ENCODE data around the gene CES1. TPM values are rescaled to one million over a fixed set of nuclear protein-coding genes. Genes with fewer than 3 reads are reported as not detected.
A peak's percentile ranks its signal among the peaks of the same experiment; 100 is the strongest.

Gene CES1
- 10 to 100 TPM in 2 of 3 donors, 1 to 10 TPM in 1; 9.8 to 81.2 (median 11.6) TPM for total RNA-seq
- long read RNA-seq, donor 1, transcript CES1-202 (14 exons, 1,835 nt): major isoform, 54 of 127 reads
- long read RNA-seq, donor 1, transcript CES1-201 (14 exons, 2,006 nt): minor isoform, 34 of 127 reads
- long read RNA-seq, donor 1, transcript CES1-203 (14 exons, 2,178 nt): minor isoform, 19 of 127 reads
- long read RNA-seq, donor 1, partial matches to known transcripts: 7 of 127 reads
- long read RNA-seq, donor 1, other reads (novel, unspliced or antisense): 13 of 127 reads
- long read RNA-seq, donor 2, partial matches to known transcripts: 0 of 11 reads
- long read RNA-seq, donor 2, other reads (novel, unspliced or antisense): 1 of 11 reads

- intact Hi-C loops (cut with DNase I, micrococcal nuclease): no loop called here
Observed at GRCh38 chr16:55832773-55833691, at the start of gene CES1. Gene CES1, minus strand, starts transcription at chr16:55833096. Its CDS starts 41 bp downstream, at chr16:55833055.

GRCh38 chr16:55876854-55877253 lies 44.0 kb upstream of the CES1 start:
- no peaks in the 10 kb centered on the region for H3K4me1 ChIP-seq (ENCODE audit: low read depth)
- no peak for TF ChIP-seq CTCF (IDR thresholded peaks at IDR 0.05)
- DNase-seq (no peak), ATAC-seq (no peak)
- no peak overlapping the region for H3K4me3 ChIP-seq
- H3K9me3 ChIP-seq: no peaks in the 10 kb centered on the region
- intact Hi-C loops (cut with DNase I, micrococcal nuclease): no loop called here
- H3K36me3 ChIP-seq (ENCODE audit: low read depth): no peaks in the 10 kb centered on the region

More at GRCh38 chr16:55832773-55833691, at the start of gene CES1:
- no peaks in the 10 kb centered on the region for H3K4me1 ChIP-seq (ENCODE audit: low read depth)
- H3K36me3 ChIP-seq (ENCODE audit: low read depth): no peaks in the 10 kb centered on the region
- H3K9me3 ChIP-seq: no peaks in the 10 kb centered on the region
- no peak for TF ChIP-seq CTCF (IDR thresholded peaks at IDR 0.05)
- no peak within 1 kb of the TSS for H3K4me3 ChIP-seq
- DNase-seq: peak; percentile 41 to 67 (median 59)
- peak; percentile 69 for ATAC-seq

GRCh38 chr16:55875273-55875672 lies 42.4 kb upstream of the CES1 start, which contains the start of gene CES5A:
Gene CES5A, minus strand, starts transcription at chr16:55875373. Its CDS starts 152 bp downstream, at chr16:55875221.
- no peak for TF ChIP-seq CTCF (IDR thresholded peaks at IDR 0.05)
- H3K36me3 ChIP-seq (ENCODE audit: low read depth): no peaks in the 10 kb centered on the region
- H3K9me3 ChIP-seq: no peaks in the 10 kb centered on the region
- no peak within 1 kb of the TSS for H3K4me3 ChIP-seq
- ATAC-seq (no peak), DNase-seq (no peak)
- intact Hi-C loops (cut with DNase I, micrococcal nuclease): no loop called here
- no peaks in the 10 kb centered on the region for H3K4me1 ChIP-seq (ENCODE audit: low read depth)

- TF ChIP-seq CTCF (IDR thresholded peaks at IDR 0.05): no peak
Observed at GRCh38 chr16:55873122-55873521, 40.2 kb upstream of the CES1 start.

GRCh38 chr16:55872130-55872529 lies 39.2 kb upstream of the CES1 start:
- TF ChIP-seq CTCF (IDR thresholded peaks at IDR 0.05): no peak

More at GRCh38 chr16:55873122-55873521, 40.2 kb upstream of the CES1 start:
- no peak for ATAC-seq
- no peaks in the 10 kb centered on the region for H3K36me3 ChIP-seq (ENCODE audit: low read depth)
- no peaks in the 10 kb centered on the region for H3K4me1 ChIP-seq (ENCODE audit: low read depth)
- no peaks in the 10 kb centered on the region for H3K9me3 ChIP-seq
- intact Hi-C loops (cut with DNase I, micrococcal nuclease): no loop called here
- no peak for DNase-seq
- no peak overlapping the region for H3K4me3 ChIP-seq

More at GRCh38 chr16:55872130-55872529, 39.2 kb upstream of the CES1 start:
- no peak for ATAC-seq
- no peaks in the 10 kb centered on the region for H3K4me1 ChIP-seq (ENCODE audit: low read depth)
- no peak for DNase-seq
- H3K9me3 ChIP-seq: no peaks in the 10 kb centered on the region
- H3K4me3 ChIP-seq: no peak overlapping the region
- H3K36me3 ChIP-seq (ENCODE audit: low read depth): no peaks in the 10 kb centered on the region
- intact Hi-C loops (cut with DNase I, micrococcal nuclease): no loop called here
